Psoas muscle (tissue), 8 donors: ENCODE results near the gene SLC24A4. TPM values are rescaled to one million over a fixed set of nuclear protein-coding genes. Genes with fewer than 3 reads are reported as not detected.

Experiments
- ATAC-seq, 4 donors: fragments of 200-7000 bp; cut with Tn5 transposase; one replicate each; pipeline ENCODE4 v1.9.1; 2020; ENCODE audit warnings: moderate library complexity in 3 of 4, mild to moderate bottlenecking in 2 of 4
- DNase-seq, 2 donors: peaks; one replicate each; pipeline ENCODE4 v3.0.0-alpha.2; 2020
- H3K27ac ChIP-seq: fragments of 200-600 bp; one replicate; pipeline ENCODE4 v1.8.0; 2022
- H3K27me3 ChIP-seq, 3 donors: fragments of 200-600 bp in 1 of 3; one replicate each; pipeline versions ENCODE4 v1.6.1 to v1.8.0; 2013 to 2022; ENCODE audit warnings: low read length in 2 of 3, mild to moderate bottlenecking in 2 of 3, moderate library complexity in 1 of 3; ENCODE audit not compliant: insufficient read depth in 3 of 3
- H3K36me3 ChIP-seq, 2 donors: fragments of 200-600 bp in 1 of 2; one replicate each; pipeline versions ENCODE4 v1.6.1 to v1.8.0; 2013 to 2022; ENCODE audit warnings: low read depth in 1 of 2, mild to moderate bottlenecking in 1 of 2, moderate library complexity in 1 of 2; ENCODE audit not compliant: insufficient read depth in 1 of 2
- H3K4me1 ChIP-seq: fragments of 200-600 bp; one replicate; pipeline ENCODE4 v1.8.0; 2022
- H3K4me3 ChIP-seq: fragments of 200-600 bp; one replicate; pipeline ENCODE4 v1.8.0; 2022; ENCODE audit warnings: mild to moderate bottlenecking
- H3K9me3 ChIP-seq: fragments of 200-600 bp; one replicate; pipeline ENCODE4 v1.8.0; 2022
- WGBS, 3 donors: extraction: QIAGEN DNeasy Blood & Tissue Kit; methylation state at CpG; one replicate each; pipeline versions ENCODE4 v1.1.6 to v1.1.7; 2013; 5-methylcytosine and 5-hydroxymethylcytosine counted together
- intact Hi-C, 2 donors: fragments of 100-400 bp; cut with DNase I; formaldehyde crosslinking; loops; one replicate each; pipeline versions ENCODE4 v1.11.0 to v1.14.2; 2022
- polyA plus RNA-seq, 3 donors: library from polyadenylated mRNA; stranded (reverse); fragments of 200-250 nt; gene quantifications; one replicate each; pipeline ENCODE4 v1.2.3, GENCODE V29; 2013
- total RNA-seq, 4 donors: library from RNA; stranded (reverse); fragmentation: NEBNext Ultra II Directional in 2 of 4; extraction: Animal tissue kit (Norgen Biotek cat#: 25700) in 2 of 4; gene quantifications; one replicate each; pipeline versions ENCODE4 v1.2.1 to v1.2.4, GENCODE V29; 2021 to 2023
- TF ChIP-seq, protein P1 (sequence below): fragments of 200-600 bp; IDR thresholded peaks from one replicate; pipeline ENCODE4 v1.8.0; 2022; ENCODE audit warnings: antibody characterized with exemption
- donor health status: healthy with polysubstance abuse.
- donor health status: DM: no; HTN: no; CAD: no; lungs with moderate emphysema.
- donor health status: Bipolar disorder and iron deficiency.
- donor health status: healthy.
- donor health status: DM: yes; HTN: yes; CAD: no.
- donor health status: DM: no; HTN: no; CAD: no.
- donor health status: DM: no; HTN: no; CAD: no.
- donor health status: DM: yes; HTN: yes; CAD: no.

Gene SLC24A4
- total and polyA plus RNA-seq, 7 donors, result 0.21 to 2.3 (median 0.34) TPM

DNA sequence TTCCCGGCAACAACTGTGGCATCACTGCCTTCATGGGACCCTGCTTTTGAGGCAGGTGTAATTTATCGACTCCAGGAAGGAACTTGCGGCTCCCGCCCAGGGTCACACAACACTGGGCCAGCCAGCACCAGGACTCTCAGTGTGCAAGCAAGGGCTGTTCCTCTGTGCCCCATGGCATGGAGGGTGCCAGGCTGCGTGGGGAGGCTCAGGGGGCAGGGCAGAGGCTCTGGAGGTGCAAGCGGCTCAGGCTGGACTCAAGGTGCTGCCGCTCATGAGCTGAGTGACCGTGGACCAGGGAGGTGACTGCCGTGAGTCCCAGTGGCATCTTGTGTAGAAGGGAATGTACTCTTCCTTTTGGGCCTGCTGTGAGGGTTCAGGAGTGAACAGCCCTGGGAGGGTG, 57.6 kb downstream of the SLC24A4 start:
- no peaks in the 10 kb centered on the region for H3K36me3 ChIP-seq
- H3K27ac ChIP-seq, result no peak overlapping the region
- no peaks in the 10 kb centered on the region for H3K4me1 ChIP-seq
- H3K9me3 ChIP-seq, result no peaks in the 10 kb centered on the region
- intact Hi-C loops, result no loop called here
- DNase-seq (no peak), ATAC-seq (no peak)
- peaks cover 0 to 1% (median 0%) of the 10 kb centered on the region in 3 donors for H3K27me3 ChIP-seq
- TF ChIP-seq, protein P1, sequence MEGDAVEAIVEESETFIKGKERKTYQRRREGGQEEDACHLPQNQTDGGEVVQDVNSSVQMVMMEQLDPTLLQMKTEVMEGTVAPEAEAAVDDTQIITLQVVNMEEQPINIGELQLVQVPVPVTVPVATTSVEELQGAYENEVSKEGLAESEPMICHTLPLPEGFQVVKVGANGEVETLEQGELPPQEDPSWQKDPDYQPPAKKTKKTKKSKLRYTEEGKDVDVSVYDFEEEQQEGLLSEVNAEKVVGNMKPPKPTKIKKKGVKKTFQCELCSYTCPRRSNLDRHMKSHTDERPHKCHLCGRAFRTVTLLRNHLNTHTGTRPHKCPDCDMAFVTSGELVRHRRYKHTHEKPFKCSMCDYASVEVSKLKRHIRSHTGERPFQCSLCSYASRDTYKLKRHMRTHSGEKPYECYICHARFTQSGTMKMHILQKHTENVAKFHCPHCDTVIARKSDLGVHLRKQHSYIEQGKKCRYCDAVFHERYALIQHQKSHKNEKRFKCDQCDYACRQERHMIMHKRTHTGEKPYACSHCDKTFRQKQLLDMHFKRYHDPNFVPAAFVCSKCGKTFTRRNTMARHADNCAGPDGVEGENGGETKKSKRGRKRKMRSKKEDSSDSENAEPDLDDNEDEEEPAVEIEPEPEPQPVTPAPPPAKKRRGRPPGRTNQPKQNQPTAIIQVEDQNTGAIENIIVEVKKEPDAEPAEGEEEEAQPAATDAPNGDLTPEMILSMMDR, result no peak
- 94 to 96% (median 95%) methylated on average over 9 of the region's 9 CpGs for WGBS, 3 donors
- no peak overlapping the region for H3K4me3 ChIP-seq

DNA sequence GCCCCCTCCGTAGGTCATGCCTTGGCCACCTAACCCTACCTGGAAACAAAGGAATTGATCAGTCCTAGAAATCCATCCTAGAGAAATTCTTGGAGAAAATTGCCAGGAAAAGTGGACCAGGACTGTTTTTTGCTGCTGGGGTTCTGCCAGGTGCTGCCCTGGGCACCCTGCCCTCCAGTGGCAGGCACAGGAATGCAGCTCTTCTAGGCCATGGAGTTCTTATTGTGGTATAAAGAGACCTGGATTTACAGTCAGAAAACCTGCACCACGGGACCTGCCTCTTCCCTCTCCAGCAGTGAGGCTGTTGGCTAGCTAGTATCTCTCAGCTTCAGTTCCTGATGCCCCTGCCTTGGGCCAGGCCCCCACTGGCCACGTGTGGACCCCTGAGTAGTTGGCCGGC, 59.7 kb downstream of the SLC24A4 start:
- H3K4me3 ChIP-seq, result no peak overlapping the region

DNA sequence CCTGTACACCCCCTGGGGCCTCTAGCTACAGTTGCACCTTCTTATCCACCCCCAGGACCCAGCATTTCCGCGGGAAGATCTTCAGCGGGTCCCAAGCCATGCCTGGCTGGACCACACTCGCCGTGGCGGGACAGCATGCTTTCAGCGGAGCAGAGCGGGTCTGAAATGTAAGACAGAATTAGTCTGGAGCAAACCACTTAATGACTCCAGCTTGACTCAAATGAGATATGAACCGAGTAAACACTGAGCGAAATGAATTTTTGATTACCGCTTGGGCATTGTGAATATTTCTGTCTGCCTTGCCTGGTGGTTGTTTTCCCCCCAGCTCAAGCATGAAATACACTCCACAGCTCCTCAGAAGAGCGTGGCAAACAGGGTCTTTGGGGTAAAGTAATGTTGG, 60.8 kb downstream of the SLC24A4 start:
- intact Hi-C loops, result no loop called here
- DNase-seq (no peak), ATAC-seq (no peak)
- Histone ChIP-seq H3K27me3 (peaks cover 0 to 4% (median 0%) of the 10 kb centered on the region in 3 donors), H3K9me3 (no peaks in the 10 kb centered on the region), H3K36me3 (no peaks in the 10 kb centered on the region), H3K4me1 (no peaks in the 10 kb centered on the region), H3K4me3 (no peak overlapping the region), H3K27ac (no peak overlapping the region)
- 76 to 83% (median 82%) methylated on average over 12 of the region's 12 CpGs for WGBS, 3 donors
- TF ChIP-seq, protein P1, result no peak

More for the DNA sequence above, 59.7 kb downstream of the SLC24A4 start:
- WGBS, 3 donors, result 63 to 67% (median 65%) methylated on average over 4 of the region's 4 CpGs
- Histone ChIP-seq H3K9me3 (no peaks in the 10 kb centered on the region), H3K27ac (no peak overlapping the region), H3K27me3 (peaks cover 0 to 4% (median 0%) of the 10 kb centered on the region in 3 donors), H3K4me1 (no peaks in the 10 kb centered on the region), H3K36me3 (no peaks in the 10 kb centered on the region)
- TF ChIP-seq, protein P1, result no peak
- ATAC-seq (no peak), DNase-seq (no peak)
- intact Hi-C loops, result no loop called here

DNA sequence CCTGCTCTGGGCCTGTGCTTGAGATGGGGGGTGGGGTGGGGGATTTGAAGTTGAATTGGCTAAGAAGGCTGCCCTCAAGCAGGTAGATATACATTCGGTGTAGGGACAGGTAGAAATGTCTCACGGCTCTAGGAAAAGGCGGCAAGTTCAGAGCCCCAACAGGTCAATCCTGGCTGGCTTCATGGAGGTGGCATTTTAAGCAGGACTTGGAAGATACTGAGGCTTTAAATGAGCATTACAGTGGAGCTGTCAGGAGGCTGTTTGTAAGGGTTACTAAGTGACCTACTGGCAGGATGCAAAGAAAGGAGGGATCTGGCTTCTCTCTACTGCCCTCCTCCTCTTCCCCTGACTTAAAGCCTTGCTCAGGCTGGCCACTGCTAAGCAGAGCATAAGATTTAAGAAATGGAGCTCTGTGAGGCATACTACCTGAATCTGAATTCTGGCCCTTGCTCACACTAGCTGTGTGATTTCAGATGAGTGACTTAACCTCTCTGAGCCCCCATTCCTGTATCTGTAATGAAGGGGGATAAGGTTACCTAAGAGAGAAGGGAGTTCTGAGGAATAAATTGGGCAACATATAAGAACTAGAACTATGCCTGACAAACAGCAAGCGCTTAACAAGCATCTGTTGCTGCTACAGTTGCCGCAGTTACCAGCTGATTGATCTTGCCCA, 61.6 kb downstream of the SLC24A4 start:
- H3K36me3 ChIP-seq, result no peaks in the 10 kb centered on the region
- 86 to 93% (median 88%) methylated on average over 5 of the region's 5 CpGs for WGBS, 3 donors
- no peak for DNase-seq
- no peaks in the 10 kb centered on the region for H3K4me1 ChIP-seq
- H3K27me3 ChIP-seq, result peaks cover 0 to 4% (median 0%) of the 10 kb centered on the region in 3 donors
- no peaks in the 10 kb centered on the region for H3K9me3 ChIP-seq
- ATAC-seq, result no peak
- H3K27ac ChIP-seq, result no peak overlapping the region
- TF ChIP-seq, protein P1, result no peak
- no peak overlapping the region for H3K4me3 ChIP-seq
- intact Hi-C loops, result no loop called here

DNA sequence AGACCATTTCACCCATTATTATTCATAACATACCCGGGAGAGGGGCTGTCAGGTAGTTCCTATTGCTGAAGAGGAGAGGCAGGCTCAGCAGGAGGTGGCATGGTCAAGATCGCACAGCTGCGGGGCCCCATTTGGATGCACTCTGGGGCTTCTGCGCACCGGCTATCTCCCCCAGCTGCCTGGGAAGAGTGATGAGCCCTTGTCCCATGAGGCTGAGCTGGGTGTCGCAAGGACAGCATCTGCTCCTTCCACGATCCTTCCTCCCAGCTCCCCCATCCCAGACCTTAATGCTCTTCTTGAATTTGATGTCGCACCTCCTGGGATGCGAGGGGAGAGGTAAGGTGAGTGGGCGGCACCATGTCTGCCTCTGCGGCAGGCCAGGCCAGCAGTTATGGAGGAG, 62.6 kb downstream of the SLC24A4 start:
- 55 to 57% (median 55%) methylated on average over 11 of the region's 11 CpGs for WGBS, 3 donors
- TF ChIP-seq, protein P1, result no peak
- Histone ChIP-seq H3K4me3 (no peak overlapping the region), H3K9me3 (no peaks in the 10 kb centered on the region), H3K27me3 (peaks cover 0 to 3% (median 0%) of the 10 kb centered on the region in 3 donors), H3K36me3 (no peaks in the 10 kb centered on the region), H3K4me1 (no peaks in the 10 kb centered on the region), H3K27ac (no peak overlapping the region)
- intact Hi-C loops, result no loop called here
- DNase-seq (no peak), ATAC-seq (no peak)
